SK-N-DZ (cell line): Measurements from ENCODE around the gene PITPNC1.
"Not testable (repeated sequence)": the region's sequence is repeated elsewhere in the genome, so short reads cannot be mapped to it uniquely, and the experiment has no call there.

ENCODE experiments used
- DNase-seq: peaks from one replicate; pipeline ENCODE4 v3.0.0-alpha.2; 2015; ENCODE audit warnings: low spot score

The PITPNC1 gene

GRCh38 chr17:67369676-67370075, 7.4 kb upstream of the PITPNC1 start:
- no peak for DNase-seq

- no peak for DNase-seq
Observed at GRCh38 chr17:67372751-67373150, 4.3 kb upstream of the PITPNC1 start.

GRCh38 chr17:67374329-67375053, 2.6 kb upstream of the PITPNC1 start:
- DNase-seq = peak; percentile 92

GRCh38 chr17:67375054-67375427, 2.0 kb upstream of the PITPNC1 start:
- no peak for DNase-seq

GRCh38 chr17:67375716-67376115, 1.4 kb upstream of the PITPNC1 start:
- DNase-seq = peak; percentile 41

- no peak for DNase-seq
Observed at GRCh38 chr17:67376415-67376736, 705 bp upstream of the PITPNC1 start.

- DNase-seq = peak; percentile 65
Observed at GRCh38 chr17:67377488-67378453, 690 bp downstream of the PITPNC1 start.

- peak; percentile 78 for DNase-seq
Observed at GRCh38 chr17:67378454-67379250, 1.6 kb downstream of the PITPNC1 start.

GRCh38 chr17:67379251-67379630, 2.2 kb downstream of the PITPNC1 start:
- no peak for DNase-seq

- no peak for DNase-seq
Observed at GRCh38 chr17:67381929-67382257, 4.8 kb downstream of the PITPNC1 start.

GRCh38 chr17:67385122-67385988, 8.3 kb downstream of the PITPNC1 start:
- DNase-seq = peak; percentile 92

GRCh38 chr17:67386965-67387551, 10.0 kb downstream of the PITPNC1 start:
- DNase-seq = peak; percentile 62

GRCh38 chr17:67388536-67388935, 11.5 kb downstream of the PITPNC1 start:
- DNase-seq = not testable (repeated sequence)

- no peak for DNase-seq
Observed at GRCh38 chr17:67388986-67389385, 11.9 kb downstream of the PITPNC1 start.

- DNase-seq = no peak
Observed at GRCh38 chr17:67390006-67390645, 13.0 kb downstream of the PITPNC1 start.

- peak; percentile 61 for DNase-seq
Observed at GRCh38 chr17:67390646-67391361, 13.7 kb downstream of the PITPNC1 start.

GRCh38 chr17:67392111-67392510, 15.0 kb downstream of the PITPNC1 start:
- DNase-seq = no peak

- DNase-seq = no peak
Observed at GRCh38 chr17:67393809-67394397, 16.8 kb downstream of the PITPNC1 start.

- DNase-seq = no peak
Observed at GRCh38 chr17:67399676-67400075, 22.6 kb downstream of the PITPNC1 start.
